TTC549 (cell line): Measurements from ENCODE around the gene CARD11.

Experiments
- FAIRE-seq: peaks from 2 replicates; lab custom pipeline; 2012; peaks lifted over from hg19 to GRCh38; lab: Jason Lieb, UNC

The CARD11 gene

DNA sequence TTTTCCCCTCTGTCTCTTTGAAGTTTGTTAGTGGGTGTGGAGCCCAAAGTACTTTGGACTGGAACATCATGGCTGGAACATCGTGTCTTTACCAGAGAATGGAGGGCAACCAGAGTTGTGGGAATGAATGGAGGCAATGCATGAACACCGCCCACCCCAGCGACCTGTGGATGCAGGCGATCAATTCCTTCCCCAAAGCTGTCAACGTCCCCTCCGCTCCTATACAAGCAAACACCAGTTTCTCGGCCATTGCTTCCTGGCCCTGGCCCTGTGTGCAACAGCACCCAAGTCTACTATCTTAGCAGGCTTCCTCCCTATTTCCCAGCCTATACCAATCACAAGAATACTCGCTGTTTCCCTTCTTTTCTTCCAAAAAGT is 62.6 kb downstream of the CARD11 start:
- FAIRE-seq = no peak

DNA sequence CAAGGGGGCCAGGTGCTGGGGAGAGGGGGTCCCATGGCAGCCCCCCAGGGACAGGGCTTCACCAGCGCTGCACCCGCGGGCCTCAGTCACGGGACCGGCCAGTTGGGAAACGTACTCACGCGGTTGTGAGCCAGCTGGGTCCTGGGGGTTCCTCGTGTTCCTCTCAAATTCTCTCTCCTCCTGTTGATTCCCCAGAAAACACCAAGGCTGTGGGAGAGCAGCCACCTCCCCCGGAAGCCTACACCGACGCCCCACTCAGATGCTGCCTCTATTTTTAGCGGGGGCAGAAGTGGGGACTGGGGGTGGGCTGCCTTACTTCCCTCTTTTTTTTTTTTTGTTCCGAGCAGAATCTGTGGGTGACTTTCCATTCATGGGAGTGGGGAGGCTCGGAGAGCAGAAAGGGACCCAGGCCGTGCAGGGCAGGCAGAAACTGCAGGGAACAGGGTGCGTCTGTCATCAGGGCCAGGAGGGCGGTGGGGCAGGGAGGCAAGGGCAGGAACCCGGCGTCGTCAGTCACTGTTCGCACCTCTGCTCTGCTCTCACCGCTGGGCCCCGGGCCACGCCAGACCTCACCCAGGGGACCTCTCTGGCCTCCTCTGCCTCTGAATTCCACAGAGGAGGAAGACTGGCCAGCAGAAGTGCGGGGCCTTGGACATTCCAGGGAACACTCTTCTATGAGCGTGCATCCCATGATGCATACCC is 63.1 kb downstream of the CARD11 start:
- no peak for FAIRE-seq

DNA sequence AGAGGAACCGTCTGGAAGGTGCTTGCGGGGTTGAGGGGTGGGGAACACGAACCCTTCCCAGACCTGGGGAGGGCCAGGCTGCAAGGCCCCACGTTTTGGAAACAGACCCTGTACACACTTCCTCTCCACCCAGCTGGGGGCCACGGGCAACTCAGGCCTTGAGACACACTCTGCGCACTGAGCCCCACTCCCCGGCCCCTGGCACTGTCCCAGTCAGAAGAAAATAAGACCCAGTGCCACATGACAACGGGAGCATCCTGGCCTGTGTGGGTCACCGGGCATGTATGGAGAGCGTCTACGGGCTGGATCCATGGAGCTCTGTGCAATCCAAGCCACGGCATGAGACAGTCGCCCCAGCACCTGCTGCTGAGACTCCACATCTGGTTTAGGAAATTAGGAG is 63.7 kb downstream of the CARD11 start:
- no peak for FAIRE-seq

DNA sequence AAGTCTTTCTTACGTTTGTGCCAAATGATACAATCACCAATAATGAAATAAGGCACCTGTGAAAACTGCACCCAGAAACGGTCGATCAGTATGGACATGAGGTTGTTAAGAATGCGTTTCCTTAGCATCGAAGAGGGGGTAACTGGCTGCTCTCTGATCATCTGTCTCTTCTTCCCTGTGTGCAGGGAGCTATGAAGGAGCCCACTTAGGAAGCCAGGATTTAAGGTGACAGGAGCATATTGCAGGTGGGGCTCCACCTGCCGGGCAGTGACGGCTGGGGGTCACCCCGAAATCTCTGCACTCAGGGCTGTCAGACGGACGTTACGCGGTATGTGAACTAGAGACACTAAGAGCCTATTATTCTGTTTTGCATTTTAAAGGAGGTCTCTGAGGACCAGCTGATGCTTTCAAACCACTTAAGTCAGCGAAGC is 64.5 kb downstream of the CARD11 start:
- FAIRE-seq = no peak

DNA sequence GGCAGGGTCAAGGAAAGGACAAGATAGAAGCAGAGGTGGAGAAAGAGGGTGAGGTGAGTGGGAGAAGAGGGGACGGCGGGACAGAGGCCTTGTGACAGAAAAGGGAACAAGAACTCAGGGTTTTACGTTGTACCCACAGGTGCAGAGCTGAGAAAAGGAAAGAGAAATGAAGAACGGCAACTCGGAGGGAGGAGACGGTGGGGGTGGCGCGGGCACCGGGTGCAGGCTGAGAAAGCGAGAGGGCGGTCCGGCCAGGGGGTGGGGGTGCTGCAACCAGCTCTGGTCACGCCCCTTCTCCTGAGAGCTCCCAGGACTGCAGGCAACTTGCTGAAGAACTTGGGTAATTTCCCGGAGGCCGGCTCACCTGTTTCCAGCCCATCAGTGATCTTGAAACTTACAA is 65.3 kb downstream of the CARD11 start:
- no peak for FAIRE-seq

DNA sequence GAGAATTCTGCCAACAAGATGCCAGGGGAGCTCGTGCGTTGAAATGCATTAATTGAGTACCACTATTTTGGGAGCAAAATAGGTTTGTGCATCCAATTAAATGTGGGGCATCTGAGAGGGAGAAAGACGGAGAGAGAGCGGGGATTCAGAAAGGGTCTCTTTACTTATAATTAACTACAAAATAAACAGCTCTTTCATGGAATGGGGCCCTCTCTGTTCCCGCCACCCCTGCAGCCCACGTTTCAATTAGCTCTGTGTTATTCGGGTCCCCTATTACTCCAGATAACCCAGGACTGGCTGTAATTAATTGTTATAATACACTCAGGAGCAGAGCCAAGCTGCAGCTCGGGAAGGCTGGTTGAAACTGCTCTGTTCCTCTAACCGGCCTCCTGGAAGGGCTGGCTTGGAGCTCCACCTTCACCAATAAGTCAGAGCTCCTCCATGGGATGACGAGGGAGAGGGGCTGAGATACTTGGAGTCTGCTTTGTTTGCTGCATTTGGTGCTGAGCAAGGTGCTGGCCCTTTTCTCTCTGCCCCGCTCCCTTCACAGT is 67.8 kb downstream of the CARD11 start:
- no peak for FAIRE-seq

DNA sequence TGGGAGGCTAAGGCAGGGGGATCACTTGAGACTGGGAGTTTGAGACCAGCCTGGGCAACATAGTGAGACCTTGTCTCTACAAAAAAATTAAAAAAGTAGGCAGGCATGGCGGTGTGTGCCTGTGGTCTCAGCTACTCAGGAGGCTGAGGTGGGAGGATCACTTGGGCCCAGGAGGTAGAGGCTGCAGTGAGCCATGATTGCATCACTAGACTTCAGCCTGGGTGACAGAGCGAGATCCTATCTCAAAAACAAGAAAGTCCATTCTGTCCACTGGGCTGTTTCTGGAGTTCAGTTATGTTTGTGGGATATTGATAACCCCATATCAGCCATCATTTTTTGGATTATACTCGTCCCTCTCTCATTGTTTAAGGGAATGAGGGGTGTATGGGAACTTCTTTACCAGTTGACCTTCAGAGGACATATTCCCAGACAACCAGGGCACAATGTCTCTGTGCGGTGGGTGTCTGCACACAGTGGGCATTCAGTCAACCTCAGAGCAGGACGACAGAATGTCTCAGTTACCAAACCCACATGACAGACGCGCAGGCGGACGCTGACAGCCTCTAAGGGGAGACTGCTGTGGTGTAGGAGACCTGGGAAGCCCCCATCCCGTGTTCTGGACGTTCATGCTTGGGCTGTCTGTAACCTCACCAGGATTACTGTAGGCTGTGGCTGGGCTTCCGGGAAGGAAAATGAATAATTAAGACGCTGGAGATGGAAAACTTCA is 69.4 kb downstream of the CARD11 start:
- no peak for FAIRE-seq

DNA sequence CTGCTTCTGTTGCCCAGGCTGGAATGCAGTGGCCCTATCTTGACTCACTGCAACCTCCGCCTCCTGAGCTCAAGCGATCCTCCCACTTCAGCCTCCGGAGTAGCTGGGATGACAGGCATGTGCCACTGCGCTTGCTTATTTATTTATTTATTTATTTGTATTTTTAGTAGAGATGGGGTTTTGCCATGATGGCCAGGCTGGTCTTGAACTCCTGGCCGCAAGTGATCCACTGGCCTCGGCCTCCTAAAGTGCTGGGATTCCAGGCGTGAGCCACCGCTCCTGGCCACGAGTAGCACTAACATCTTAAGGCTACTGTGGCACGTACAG is 70.9 kb downstream of the CARD11 start:
- FAIRE-seq = no peak

DNA sequence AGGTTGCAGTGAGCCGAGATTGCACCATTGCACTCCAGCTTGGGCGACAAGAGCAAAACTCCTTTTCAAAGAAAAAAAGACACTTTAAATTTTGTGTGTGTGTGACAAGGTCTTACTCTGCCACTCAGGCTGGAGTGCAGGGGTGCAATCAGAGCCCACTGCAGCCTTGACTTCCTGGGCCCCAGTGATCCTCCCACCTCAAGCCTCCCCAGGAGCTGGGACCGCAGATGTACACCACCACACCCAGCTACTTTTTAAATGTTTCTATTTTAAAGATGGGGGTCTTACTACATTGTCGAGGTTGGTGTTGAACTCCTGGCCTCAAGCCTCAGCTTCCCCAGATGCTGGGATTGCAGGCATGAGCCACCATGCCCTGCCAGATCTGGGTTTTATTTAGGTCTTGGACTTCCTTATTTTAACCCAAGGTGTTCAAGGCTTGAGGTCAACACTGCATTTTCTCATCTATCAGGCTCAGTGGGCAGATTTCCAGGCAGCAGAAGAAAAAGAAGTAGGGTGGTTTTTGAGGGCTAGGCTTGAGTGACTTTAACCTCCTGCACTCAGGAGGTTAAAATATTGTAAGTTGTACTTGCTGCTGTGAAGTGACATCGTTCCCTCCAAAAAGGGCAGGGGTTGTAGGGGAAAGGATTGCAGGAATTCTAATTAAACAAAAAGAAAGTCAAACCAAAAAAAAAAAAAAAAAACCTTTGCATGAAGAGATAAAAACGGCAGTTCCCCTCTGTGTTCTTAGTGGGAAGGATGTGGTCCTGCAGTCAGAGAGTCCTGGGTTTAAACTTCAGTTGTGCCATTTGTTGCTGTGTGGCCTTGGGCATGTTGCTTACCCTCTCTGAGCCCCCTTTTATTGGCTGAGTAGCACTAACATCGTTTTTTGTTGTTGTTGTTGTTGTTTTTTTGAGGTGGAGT is 71.5 kb downstream of the CARD11 start:
- no peak for FAIRE-seq

DNA sequence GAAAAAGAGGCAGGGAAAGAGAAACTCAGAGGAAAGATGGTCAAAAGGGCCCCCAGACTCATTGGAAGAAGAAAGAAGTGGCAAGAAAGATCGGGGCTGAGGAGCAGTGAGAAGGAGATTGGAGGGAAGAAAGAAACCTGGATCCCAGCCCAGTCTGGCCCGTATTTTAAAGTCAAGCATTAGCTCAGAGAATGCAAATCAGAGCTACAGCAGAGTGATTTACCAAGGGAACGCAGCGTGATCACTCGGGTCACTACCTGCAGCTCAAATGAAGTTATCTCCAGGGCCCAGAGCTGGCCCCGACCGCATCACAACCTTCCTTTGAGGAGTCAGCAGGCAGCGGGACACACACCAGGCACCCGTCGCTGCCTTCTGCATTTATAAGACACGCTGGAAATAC is 72.8 kb downstream of the CARD11 start:
- FAIRE-seq = no peak

DNA sequence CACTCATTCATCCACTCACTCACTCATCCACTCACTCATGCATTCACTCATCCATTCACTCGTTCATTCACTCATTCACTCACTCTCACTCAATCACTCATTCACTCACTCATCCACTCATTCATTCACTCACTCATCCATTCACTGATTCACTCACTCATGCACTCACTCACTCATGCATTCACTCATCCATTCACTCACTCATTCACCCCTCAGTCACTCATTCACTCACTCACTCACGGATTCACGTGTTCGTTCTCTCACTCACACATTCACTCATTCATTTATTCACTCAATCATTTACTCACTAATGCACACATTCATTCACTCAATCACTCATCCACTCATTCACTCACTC is 73.4 kb downstream of the CARD11 start:
- no peak for FAIRE-seq

DNA sequence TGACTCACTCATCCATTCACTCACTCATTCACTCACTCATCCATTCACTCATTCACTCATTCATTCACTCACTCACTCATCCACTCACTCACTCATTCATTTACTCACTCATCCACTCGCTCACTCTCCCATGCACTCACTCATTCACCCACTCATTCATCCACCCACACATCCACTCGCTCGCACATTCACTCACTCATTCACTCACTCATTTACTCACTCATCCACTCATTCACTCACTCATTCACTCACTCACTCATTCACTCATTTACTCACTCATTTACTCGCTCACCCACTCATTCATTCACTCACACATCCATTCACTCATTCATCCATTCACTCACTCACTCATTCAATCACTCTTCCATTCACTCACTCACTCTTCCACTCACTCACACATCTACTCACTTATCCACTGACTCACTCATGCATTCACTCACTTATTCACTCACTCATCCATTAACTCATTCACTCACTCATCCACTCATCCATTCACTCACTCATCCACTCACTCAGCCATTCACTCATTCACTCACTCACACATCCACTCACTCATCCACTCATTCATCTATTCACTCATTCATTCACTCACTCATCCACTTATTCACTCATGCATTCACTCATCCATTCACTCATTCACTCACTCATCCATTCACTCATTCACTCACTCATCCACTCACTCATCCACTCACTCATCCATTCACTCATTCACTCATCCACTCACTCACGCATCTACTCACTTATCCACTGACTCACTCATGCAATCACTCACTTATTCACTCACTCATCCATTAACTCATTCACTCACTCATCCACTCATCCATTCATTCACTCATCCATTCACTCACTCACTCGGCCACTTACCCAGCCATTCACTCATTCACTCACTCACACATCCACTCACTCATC is 74.0 kb downstream of the CARD11 start:
- FAIRE-seq = no peak

DNA sequence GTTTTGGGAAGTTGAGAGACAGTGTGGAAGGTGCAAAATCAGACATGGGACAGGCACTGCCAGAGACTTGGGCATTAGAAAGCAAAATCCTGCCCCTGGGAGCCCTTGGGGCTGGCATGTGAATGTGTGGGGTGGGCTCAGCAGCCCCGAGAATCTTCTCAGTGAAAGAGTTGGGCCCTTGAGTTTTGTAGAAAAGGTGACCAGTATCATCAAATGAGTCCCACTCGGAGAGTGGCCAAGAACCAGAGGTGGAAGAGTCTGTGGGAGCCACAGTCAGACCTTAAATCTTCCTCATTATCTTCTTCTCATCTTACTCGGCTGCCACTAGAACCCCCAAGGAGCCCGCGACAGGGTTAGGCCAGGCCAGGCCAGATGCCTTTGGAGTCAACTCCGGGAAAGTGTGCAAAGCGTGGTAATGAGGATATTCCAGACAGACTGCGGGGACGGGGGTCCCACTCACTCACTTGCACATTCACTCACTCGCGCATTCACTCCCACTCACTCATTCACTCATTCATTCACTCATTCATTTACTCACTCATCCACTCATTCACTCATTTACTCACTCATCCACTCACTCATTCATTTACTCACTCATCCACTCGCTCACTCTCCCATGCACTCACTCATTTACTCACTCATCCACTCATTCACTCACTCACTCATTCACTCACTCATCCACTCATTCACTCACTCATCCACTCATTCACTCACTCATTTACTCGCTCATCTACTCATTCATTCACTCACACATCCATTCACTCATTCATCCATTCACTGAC is 74.9 kb downstream of the CARD11 start:
- FAIRE-seq = no peak

DNA sequence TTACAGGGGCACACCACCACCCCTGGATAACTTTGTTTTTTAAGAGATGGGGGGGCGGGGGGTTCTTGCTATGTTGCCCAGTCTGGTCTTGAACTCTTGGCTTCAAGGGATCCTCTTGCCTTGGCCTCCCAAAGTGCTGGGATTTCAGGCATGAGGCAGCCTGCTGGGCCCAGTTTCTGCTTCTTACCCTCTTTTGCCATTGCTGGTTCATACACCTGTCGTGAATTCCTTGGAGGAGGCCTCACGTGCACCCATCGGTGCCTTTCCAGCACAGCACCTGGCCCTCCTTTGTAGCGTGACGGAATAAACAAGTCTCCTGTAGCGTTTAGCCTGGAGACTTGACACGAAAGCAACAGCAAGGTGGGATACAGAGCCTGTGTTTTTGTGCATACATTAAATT is 75.5 kb downstream of the CARD11 start:
- FAIRE-seq = no peak

DNA sequence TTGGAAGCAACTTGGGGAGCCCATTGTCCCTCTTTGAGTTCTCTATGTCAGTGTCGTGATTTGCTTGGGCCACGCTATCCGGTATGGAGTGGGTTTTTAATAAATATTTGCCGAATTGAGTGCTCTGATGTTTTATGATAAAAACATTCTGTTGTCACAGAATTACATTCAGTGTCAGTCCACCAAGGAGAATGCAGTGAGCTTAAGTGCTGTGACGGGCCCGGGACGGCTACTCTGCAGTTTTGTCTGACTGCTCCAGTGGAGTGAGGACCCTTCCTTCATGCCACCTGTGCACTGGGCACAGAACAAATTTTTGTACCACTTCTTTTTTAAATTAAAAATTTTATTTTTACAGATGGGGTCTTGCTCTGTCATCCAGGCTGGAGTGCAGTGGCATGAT is 76.0 kb downstream of the CARD11 start:
- FAIRE-seq = no peak

DNA sequence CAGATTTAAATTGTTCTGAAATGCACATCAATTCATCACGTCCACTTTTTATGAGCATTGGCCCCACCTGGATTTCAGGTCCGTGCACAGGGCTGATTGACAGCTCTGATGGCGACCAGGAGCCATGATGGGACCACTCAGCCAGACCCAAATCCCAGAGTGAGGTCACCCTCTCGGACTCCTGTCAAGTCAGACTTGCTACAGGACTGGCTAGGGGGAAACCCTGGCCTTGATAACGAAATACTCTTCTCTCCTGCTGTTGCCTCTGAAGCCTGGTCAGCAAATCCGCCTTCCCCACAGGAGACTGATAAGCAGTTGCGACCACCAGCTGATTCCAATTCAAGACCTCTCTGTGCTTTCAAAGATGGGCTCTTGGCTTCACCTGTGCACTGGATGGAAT is 76.4 kb downstream of the CARD11 start:
- no peak for FAIRE-seq

DNA sequence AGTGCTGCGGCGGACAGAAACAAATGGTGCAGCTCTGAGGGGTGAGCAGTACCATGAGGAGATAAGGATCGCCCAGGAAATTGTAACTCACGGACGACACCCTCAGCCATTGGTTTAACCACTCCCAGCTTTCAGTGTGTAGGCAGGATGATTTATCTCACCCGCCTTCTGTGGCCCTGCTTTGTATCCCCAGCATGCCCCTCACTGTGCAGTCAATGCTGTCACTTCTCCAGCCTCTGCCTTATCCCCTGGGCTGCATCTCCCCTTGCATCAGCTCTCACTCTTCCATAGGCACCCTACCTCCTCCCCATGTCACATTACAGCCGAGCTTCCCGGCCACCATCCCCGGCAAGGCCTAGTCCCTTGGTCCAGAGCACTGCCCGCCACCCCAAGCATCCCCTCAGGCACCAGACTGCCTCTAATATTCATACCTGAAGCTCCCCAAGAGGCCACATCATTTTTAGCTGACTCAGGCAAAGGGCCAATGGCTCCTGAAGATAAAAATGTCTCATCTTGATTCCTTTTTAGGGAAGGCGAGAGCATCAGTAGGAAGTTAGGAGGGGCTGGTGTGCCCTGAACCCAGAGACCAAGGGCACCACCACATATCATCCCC is 77.1 kb downstream of the CARD11 start:
- no peak for FAIRE-seq

DNA sequence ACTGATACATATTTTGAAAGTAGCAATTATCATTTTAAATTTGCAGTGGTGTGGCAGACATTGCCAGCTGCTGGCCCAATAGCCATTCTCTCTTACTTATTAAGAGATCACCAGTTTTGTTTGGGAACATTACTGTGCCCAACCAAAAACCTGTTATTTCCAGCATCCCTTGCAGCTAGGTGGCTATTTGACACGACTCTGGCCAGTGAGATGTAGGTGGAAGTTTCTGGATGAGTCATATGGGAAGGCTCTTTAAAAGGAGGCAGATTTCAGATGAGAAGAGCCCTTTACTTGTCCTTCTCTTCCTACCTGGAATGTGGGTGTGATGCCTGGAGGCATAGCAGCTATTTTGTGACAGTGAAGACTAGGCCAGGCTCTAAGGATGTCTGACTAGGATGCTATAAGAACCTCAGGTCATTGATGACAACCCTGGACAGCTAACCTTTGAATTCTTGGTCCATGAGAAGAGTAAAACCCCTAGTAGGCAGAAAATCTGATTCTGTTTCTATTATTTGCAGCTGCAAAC is 77.9 kb downstream of the CARD11 start:
- no peak for FAIRE-seq

DNA sequence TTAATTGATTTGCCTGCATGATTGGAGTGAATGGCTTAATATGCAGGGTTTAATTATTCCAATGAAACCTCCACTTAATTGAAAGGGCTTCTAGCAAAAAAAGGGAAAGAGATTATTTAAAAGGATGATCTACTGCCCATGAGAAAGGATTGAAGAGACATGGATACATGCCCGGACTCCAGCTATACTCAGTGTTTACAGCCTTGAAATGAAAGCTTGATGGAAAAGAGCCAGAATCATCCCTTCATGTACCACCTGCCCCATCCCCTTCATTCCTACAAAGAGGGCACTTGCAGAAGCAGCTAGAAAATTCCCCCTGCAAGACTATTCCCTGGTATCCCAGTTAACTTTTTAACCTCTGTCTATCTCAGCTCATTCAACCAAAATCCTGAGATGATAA is 78.4 kb downstream of the CARD11 start:
- FAIRE-seq = no peak

DNA sequence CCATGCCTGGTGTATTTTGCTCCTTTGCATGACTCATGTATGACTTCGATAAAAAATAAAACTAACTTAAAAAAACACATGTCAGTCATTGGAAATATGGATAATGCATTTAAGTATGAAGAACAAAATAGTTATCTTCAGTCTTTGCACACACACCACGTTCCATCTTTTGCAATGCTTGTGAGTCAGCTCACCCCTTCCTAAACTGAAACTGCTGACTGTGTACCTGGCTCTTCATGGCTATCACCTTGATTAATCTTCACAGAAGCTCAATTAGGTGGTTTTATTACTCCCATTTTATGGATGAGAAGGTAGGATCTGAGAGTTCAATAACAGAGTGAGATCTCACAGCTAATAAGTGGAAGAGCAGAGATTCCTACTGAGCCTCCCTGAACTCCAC is 79.5 kb downstream of the CARD11 start:
- FAIRE-seq = no peak
